Peyer's patch (tissue), 4 donors: ENCODE results near the gene ZNF487.

Experiments used
- POLR2A ChIP-seq, 2 donors: fragments of 450-650 bp; IDR thresholded peaks; one replicate each; pipeline ENCODE4 v1.5.1; 2017; ENCODE audit warnings: antibody characterized with exemption in 2 of 2, mild to moderate bottlenecking in 2 of 2, moderate library complexity in 2 of 2
- TF ChIP-seq, protein P1 (sequence below), 6 experiments: fragments of 450-650 bp in 4 of 6; fragments of 200-600 bp in 2 of 6; sonication (generic) in 1 of 6; IDR thresholded peaks; one replicate each; pipeline ENCODE4 v1.5.1; 2017 to 2019; ENCODE audit warnings: antibody characterized with exemption in 6 of 6, mild to moderate bottlenecking in 3 of 6, moderate library complexity in 1 of 6

- TF ChIP-seq, protein P1, sequence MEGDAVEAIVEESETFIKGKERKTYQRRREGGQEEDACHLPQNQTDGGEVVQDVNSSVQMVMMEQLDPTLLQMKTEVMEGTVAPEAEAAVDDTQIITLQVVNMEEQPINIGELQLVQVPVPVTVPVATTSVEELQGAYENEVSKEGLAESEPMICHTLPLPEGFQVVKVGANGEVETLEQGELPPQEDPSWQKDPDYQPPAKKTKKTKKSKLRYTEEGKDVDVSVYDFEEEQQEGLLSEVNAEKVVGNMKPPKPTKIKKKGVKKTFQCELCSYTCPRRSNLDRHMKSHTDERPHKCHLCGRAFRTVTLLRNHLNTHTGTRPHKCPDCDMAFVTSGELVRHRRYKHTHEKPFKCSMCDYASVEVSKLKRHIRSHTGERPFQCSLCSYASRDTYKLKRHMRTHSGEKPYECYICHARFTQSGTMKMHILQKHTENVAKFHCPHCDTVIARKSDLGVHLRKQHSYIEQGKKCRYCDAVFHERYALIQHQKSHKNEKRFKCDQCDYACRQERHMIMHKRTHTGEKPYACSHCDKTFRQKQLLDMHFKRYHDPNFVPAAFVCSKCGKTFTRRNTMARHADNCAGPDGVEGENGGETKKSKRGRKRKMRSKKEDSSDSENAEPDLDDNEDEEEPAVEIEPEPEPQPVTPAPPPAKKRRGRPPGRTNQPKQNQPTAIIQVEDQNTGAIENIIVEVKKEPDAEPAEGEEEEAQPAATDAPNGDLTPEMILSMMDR (IDR thresholded peaks at IDR 0.05): no peak
- TF ChIP-seq POLR2A (IDR thresholded peaks at IDR 0.05): no peak
Measured at GRCh38 chr10:43421201-43421507, 15.8 kb upstream of the ZNF487 start.
